IMR-90 (cell line): ENCODE measurements around the gene DOCK2. TPM values are rescaled to one million over a fixed set of nuclear protein-coding genes. Genes with fewer than 3 reads are reported as not detected.

Experiments
- ATAC-seq: fragments of 200-7000 bp; cut with Tn5 transposase; 2 replicates; pipeline ENCODE4 v1.9.1; 2020; ENCODE audit warnings: low read depth, mild to moderate bottlenecking, moderate library complexity
- BruUV-seq: library from RNA; stranded (reverse); fragments of 400-500 nt; replicated peaks from 2 replicates; lab custom pipeline; 2021; lab: Mats Ljungman, UMichigan
- CTCF ChIA-PET: fragments of 300-600 bp; formaldehyde crosslinking; extraction: SDS; loops from one replicate; lab custom pipeline; 2021; ENCODE audit warnings: antibody characterized with exemption; lab: Yijun Ruan, JAX
- POLR2A ChIA-PET: fragments of 300-600 bp; sonication (Branson Sonifier 250); formaldehyde crosslinking; loops from one replicate; lab custom pipeline; 2022; ENCODE audit warnings: antibody characterized with exemption; ENCODE audit not compliant: unreplicated experiment; lab: Charles Lee
- DNase-seq: peaks from one replicate; pipeline ENCODE4 v3.0.0; 2013
- H2AFZ ChIP-seq: replicated peaks from 2 replicates; pipeline ENCODE3; 2013; ENCODE audit warnings: low read length, mild to moderate bottlenecking; ENCODE audit not compliant: poor library complexity
- H2AK5ac ChIP-seq: 2 replicates; pipeline ENCODE4 v1.6.1; 2013; ENCODE audit warnings: low read depth, low read length, inconsistent platforms
- H2AK9ac ChIP-seq: replicated peaks from 2 replicates; pipeline ENCODE3; 2013; ENCODE audit warnings: mild to moderate bottlenecking, low read depth, low read length, moderate library complexity; ENCODE audit not compliant: poor library complexity
- H2BK120ac ChIP-seq: 2 replicates; pipeline ENCODE4 v1.6.1; 2013; ENCODE audit warnings: low read depth, low read length, inconsistent platforms
- H2BK15ac ChIP-seq: 3 replicates; pipeline ENCODE4 v1.6.1; 2013; ENCODE audit warnings: low read depth, low read length, inconsistent platforms
- H2BK20ac ChIP-seq: 2 replicates; pipeline ENCODE4 v1.6.1; 2013; ENCODE audit warnings: low read depth, mild to moderate bottlenecking, inconsistent platforms, low read length, moderate library complexity
- H2BK5ac ChIP-seq: 2 replicates; pipeline ENCODE4 v1.6.1; 2013; ENCODE audit warnings: mild to moderate bottlenecking, low read depth, low read length, inconsistent platforms; ENCODE audit not compliant: poor library complexity, severe bottlenecking
- H3K14ac ChIP-seq: replicated peaks from 2 replicates; pipeline ENCODE4 v1.6.1; 2013; ENCODE audit warnings: low read depth, low read length, inconsistent platforms
- H3K18ac ChIP-seq: 2 replicates; pipeline ENCODE4 v1.6.1; 2013; ENCODE audit warnings: low read depth, low read length, control low read depth
- H3K23ac ChIP-seq: 2 replicates; pipeline ENCODE4 v1.6.1; 2013; ENCODE audit warnings: low read depth, low read length, inconsistent platforms
- H3K27ac ChIP-seq: 2 replicates; pipeline ENCODE4 v1.5.1; 2013; ENCODE audit warnings: mild to moderate bottlenecking, control low read depth, low read length; ENCODE audit not compliant: insufficient read depth
- H3K27me3 ChIP-seq: 2 replicates; pipeline ENCODE4 v1.6.1; 2013; ENCODE audit warnings: low read length; ENCODE audit not compliant: control insufficient read depth, insufficient read depth
- H3K36me3 ChIP-seq: 2 replicates; pipeline ENCODE4 v1.6.1; 2013; ENCODE audit warnings: low read length, mixed read lengths; ENCODE audit not compliant: control insufficient read depth, insufficient read depth
- H3K4ac ChIP-seq: 2 replicates; pipeline ENCODE4 v1.6.1; 2013; ENCODE audit warnings: low read depth, low read length, inconsistent platforms
- H3K4me1 ChIP-seq: 2 replicates; pipeline ENCODE4 v1.6.1; 2013; ENCODE audit warnings: low read length, mixed read lengths; ENCODE audit not compliant: control insufficient read depth, insufficient read depth
- H3K4me2 ChIP-seq: 2 replicates; pipeline ENCODE4 v1.6.1; 2013; ENCODE audit warnings: low read depth, mild to moderate bottlenecking, control low read depth, low read length, moderate library complexity
- H3K4me3 ChIP-seq: 2 replicates; pipeline ENCODE4 v1.5.1; 2013; ENCODE audit warnings: low read depth, mild to moderate bottlenecking, control low read depth, low read length, moderate library complexity; ENCODE audit not compliant: insufficient read depth
- H3K56ac ChIP-seq: 2 replicates; pipeline ENCODE4 v1.6.1; 2013; ENCODE audit warnings: low read length, inconsistent platforms; ENCODE audit not compliant: insufficient read depth; ENCODE audit errors: extremely low read depth
- H3K79me1 ChIP-seq, 2 experiments: 2 replicates each; pipeline ENCODE4 v1.6.1; 2013; ENCODE audit warnings: low read length in 2 of 2, inconsistent platforms in 1 of 2, low read depth in 1 of 2
- H3K9ac ChIP-seq: 2 replicates; pipeline ENCODE4 v1.6.1; 2013; ENCODE audit warnings: low read depth, low read length, control low read depth
- H3K9me1 ChIP-seq: 2 replicates; pipeline ENCODE4 v1.6.1; 2013; ENCODE audit warnings: low read length, inconsistent platforms; ENCODE audit not compliant: insufficient read depth
- H3K9me3 ChIP-seq: 2 replicates; pipeline ENCODE4 v1.6.1; 2013; ENCODE audit warnings: low read length; ENCODE audit not compliant: control insufficient read depth, insufficient read depth
- H4K20me1 ChIP-seq: 2 replicates; pipeline ENCODE4 v1.6.1; 2013; ENCODE audit warnings: low read length, inconsistent platforms; ENCODE audit not compliant: insufficient read depth
- H4K5ac ChIP-seq: 2 replicates; pipeline ENCODE4 v1.6.1; 2013; ENCODE audit warnings: mild to moderate bottlenecking, low read depth, low read length, control low read depth
- H4K8ac ChIP-seq, 2 experiments: 2 replicates each; pipeline ENCODE4 v1.6.1; 2013; ENCODE audit warnings: low read depth in 2 of 2, low read length in 2 of 2, control low read depth in 1 of 2, inconsistent platforms in 1 of 2
- H4K91ac ChIP-seq: 2 replicates; pipeline ENCODE4 v1.6.1; 2013; ENCODE audit warnings: low read depth, low read length, inconsistent platforms; ENCODE audit not compliant: insufficient read depth
- BHLHE40 ChIP-seq: fragments of 150-350 bp; IDR thresholded peaks from 2 replicates; pipeline ENCODE4 v1.6.1; 2016; ENCODE audit warnings: mild to moderate bottlenecking, low read depth, low read length
- CEBPB ChIP-seq: IDR thresholded peaks from 2 replicates; pipeline ENCODE4 v1.6.1; 2012; ENCODE audit warnings: low read depth, low read length, improper control_type of control experiment
- CHD1 ChIP-seq: IDR thresholded peaks from 2 replicates; pipeline ENCODE4 v1.6.1; 2012; ENCODE audit warnings: low read depth, low read length, improper control_type of control experiment
- FOS ChIP-seq: fragments of 150-350 bp; IDR thresholded peaks from 2 replicates; pipeline ENCODE4 v1.6.1; 2016; ENCODE audit warnings: low read depth, low read length
- MAFK ChIP-seq: IDR thresholded peaks from 2 replicates; pipeline ENCODE4 v1.6.1; 2012; ENCODE audit warnings: low read depth, low read length, improper control_type of control experiment
- MAZ ChIP-seq: IDR thresholded peaks from 2 replicates; pipeline ENCODE4 v1.6.1; 2012; ENCODE audit warnings: low read depth, mild to moderate bottlenecking, low read length, improper control_type of control experiment, moderate library complexity, borderline replicate concordance
- MXI1 ChIP-seq: IDR thresholded peaks from 2 replicates; pipeline ENCODE4 v1.6.1; 2012; ENCODE audit warnings: low read depth, mild to moderate bottlenecking, low read length, moderate library complexity, borderline replicate concordance
- NFE2L2 ChIP-seq: fragments of 150-350 bp; IDR thresholded peaks from 2 replicates; pipeline ENCODE4 v1.6.1; 2016; ENCODE audit warnings: low read depth, mild to moderate bottlenecking, low read length
- POLR2A ChIP-seq: IDR thresholded peaks from 2 replicates; pipeline ENCODE4 v1.6.1; 2012; ENCODE audit warnings: mild to moderate bottlenecking, low read depth, low read length
- RAD21 ChIP-seq: IDR thresholded peaks from 2 replicates; pipeline ENCODE4 v1.6.1; 2012; ENCODE audit warnings: low read length, improper control_type of control experiment
- RCOR1 ChIP-seq: IDR thresholded peaks from 2 replicates; pipeline ENCODE4 v1.6.1; 2012; ENCODE audit warnings: mild to moderate bottlenecking, low read length, improper control_type of control experiment; ENCODE audit not compliant: insufficient replicate concordance
- RFX5 ChIP-seq: IDR thresholded peaks from 2 replicates; pipeline ENCODE4 v1.8.0; 2012; ENCODE audit warnings: low read depth, mild to moderate bottlenecking, low read length, moderate library complexity
- SMC3 ChIP-seq: fragments of 150-350 bp; IDR thresholded peaks from 2 replicates; pipeline ENCODE4 v1.6.1; 2016; ENCODE audit warnings: low read depth, mild to moderate bottlenecking, antibody characterized with exemption, low read length, moderate library complexity
- USF2 ChIP-seq: fragments of 150-350 bp; IDR thresholded peaks from 2 replicates; pipeline ENCODE4 v1.6.1; 2017; ENCODE audit warnings: mild to moderate bottlenecking, antibody characterized with exemption, low read length, low read depth
- WGBS, 2 experiments: methylation state at CpG; one replicate each; pipeline versions ENCODE4 v1.1.5 to v1.1.7; 2013; ENCODE audit warnings: missing lambda C conversion rate in 2 of 2; ENCODE audit not compliant: insufficient read length in 1 of 2; ENCODE audit errors: extremely low coverage in 2 of 2; 5-methylcytosine and 5-hydroxymethylcytosine counted together
- dilution Hi-C: fragments of 300-500 bp; cut with HindIII; formaldehyde crosslinking; loops from one replicate; pipeline ENCODE4 v1.14.3; 2018; ENCODE audit warnings: low sequenced_read_pairs; ENCODE audit not compliant: unreplicated experiment
- in situ Hi-C: fragments of 300-500 bp; cut with MboI; formaldehyde crosslinking; loops from 3 replicates; pipeline ENCODE4 v1.14.3; 2019; ENCODE audit warnings: low sequenced_read_pairs, inconsistent platforms, mixed read lengths
- intact Hi-C: fragments of 100-400 bp; cut with micrococcal nuclease; formaldehyde crosslinking; loops from 2 replicates; pipeline ENCODE4 v1.10.0; 2022
- polyA plus RNA-seq, 3 experiments: library from polyadenylated mRNA; depleted of rRNA; stranded (reverse); fragments of >200 nt; gene quantifications; 2 replicates each; pipeline ENCODE4 v1.2.3, GENCODE V29; 2012; ENCODE audit warnings: low replicate concordance in 1 of 3
- total RNA-seq: library from RNA; depleted of rRNA; stranded (reverse); fragments of >200 nt; gene quantifications from 2 replicates; pipeline ENCODE4 v1.2.3, GENCODE V29; 2012
- TF ChIP-seq, protein P1 (sequence below): fragments of 150-350 bp; IDR thresholded peaks from 2 replicates; pipeline ENCODE4 v1.6.1; 2016; ENCODE audit warnings: low read depth, mild to moderate bottlenecking, low read length, moderate library complexity, borderline replicate concordance
- TF ChIP-seq, protein P2 (sequence below): conservative IDR thresholded peaks from 2 replicates; pipeline ENCODE4 v1.5.1; 2012; ENCODE audit warnings: mild to moderate bottlenecking, low read depth, low read length, improper control_type of control experiment

Gene DOCK2
- total and polyA plus RNA-seq, 2 of the 4 experiments (the other 2 are of a cell fraction) = 0.72 to 3.0 TPM

DNA sequence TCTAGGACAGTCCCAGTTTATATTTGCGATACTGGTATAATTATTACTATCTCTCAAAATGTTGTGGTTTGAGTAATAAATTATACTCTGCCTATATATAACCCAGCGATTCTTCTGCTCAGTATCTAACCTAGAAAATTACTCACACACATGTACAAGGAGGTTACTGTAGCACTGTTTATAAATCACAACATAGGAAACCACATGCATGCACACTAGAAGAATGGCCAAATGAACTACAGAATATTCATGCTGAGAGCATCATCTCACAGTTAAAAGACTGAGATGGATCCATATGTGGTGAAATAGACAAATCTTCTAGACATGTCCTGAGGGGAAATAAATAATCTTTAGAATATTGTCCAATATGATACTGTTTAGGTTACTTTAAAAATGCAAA lies 281.2 kb downstream of the DOCK2 start:
- no peak overlapping the region for H3K14ac ChIP-seq
- H3K27ac ChIP-seq = no peak overlapping the region
- ChIA-PET CTCF (interaction anchor here (1.3 kb wide), 1 partner anchor 62 kb away, joined by 4 read pairs; the partner anchor contains the start of gene INSYN2B), POLR2A (no interaction called here)
- in situ Hi-C loops = no loop called here
- no peak overlapping the region for H3K4me3 ChIP-seq
- H3K9me3 ChIP-seq = no peaks in the 10 kb centered on the region
- peaks cover 7% of the 10 kb centered on the region for H3K4me1 ChIP-seq
- no peak overlapping the region for H2BK15ac ChIP-seq
- no peak overlapping the region for H2BK120ac ChIP-seq
- no CpG with 5 or more reads among the region's 2 CpGs for WGBS, 2 experiments
- no peak overlapping the region for H2AK9ac ChIP-seq
- 0 out of 2 replicates have a peak, but pooled peaks cover 4% of the 10 kb centered on the region for H4K20me1 ChIP-seq
- H4K8ac ChIP-seq = no peak overlapping the region
- H3K79me1 ChIP-seq = peaks cover 6 to 24% of the 10 kb centered on the region in 2 experiments; a peak in 3 of 4 replicates
- DNase-seq (no peak), ATAC-seq (no peak)
- no peaks in the 10 kb centered on the region for H3K9me1 ChIP-seq
- H3K27me3 ChIP-seq = no peaks in the 10 kb centered on the region
- H2BK5ac ChIP-seq = no peak overlapping the region
- no peak overlapping the region for H3K23ac ChIP-seq
- no peak overlapping the region for H3K4me2 ChIP-seq
- H3K18ac ChIP-seq = no peak overlapping the region
- TF ChIP-seq SMC3 (no peak), FOS (no peak), POLR2A (no peak), RAD21 (no peak), MAZ (no peak), RFX5 (no peak), USF2 (no peak), NFE2L2 (no peak), CEBPB (no peak), MAFK (no peak), MXI1 (no peak), CHD1 (no peak), BHLHE40 (no peak), RCOR1 (no peak)
- TF ChIP-seq, protein P1, sequence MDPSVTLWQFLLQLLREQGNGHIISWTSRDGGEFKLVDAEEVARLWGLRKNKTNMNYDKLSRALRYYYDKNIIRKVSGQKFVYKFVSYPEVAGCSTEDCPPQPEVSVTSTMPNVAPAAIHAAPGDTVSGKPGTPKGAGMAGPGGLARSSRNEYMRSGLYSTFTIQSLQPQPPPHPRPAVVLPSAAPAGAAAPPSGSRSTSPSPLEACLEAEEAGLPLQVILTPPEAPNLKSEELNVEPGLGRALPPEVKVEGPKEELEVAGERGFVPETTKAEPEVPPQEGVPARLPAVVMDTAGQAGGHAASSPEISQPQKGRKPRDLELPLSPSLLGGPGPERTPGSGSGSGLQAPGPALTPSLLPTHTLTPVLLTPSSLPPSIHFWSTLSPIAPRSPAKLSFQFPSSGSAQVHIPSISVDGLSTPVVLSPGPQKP = no peak
- TF ChIP-seq, protein P2, sequence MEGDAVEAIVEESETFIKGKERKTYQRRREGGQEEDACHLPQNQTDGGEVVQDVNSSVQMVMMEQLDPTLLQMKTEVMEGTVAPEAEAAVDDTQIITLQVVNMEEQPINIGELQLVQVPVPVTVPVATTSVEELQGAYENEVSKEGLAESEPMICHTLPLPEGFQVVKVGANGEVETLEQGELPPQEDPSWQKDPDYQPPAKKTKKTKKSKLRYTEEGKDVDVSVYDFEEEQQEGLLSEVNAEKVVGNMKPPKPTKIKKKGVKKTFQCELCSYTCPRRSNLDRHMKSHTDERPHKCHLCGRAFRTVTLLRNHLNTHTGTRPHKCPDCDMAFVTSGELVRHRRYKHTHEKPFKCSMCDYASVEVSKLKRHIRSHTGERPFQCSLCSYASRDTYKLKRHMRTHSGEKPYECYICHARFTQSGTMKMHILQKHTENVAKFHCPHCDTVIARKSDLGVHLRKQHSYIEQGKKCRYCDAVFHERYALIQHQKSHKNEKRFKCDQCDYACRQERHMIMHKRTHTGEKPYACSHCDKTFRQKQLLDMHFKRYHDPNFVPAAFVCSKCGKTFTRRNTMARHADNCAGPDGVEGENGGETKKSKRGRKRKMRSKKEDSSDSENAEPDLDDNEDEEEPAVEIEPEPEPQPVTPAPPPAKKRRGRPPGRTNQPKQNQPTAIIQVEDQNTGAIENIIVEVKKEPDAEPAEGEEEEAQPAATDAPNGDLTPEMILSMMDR = no peak
- H4K5ac ChIP-seq = no peak overlapping the region
- H3K9ac ChIP-seq = no peak overlapping the region
- no peaks in the 10 kb centered on the region for H3K36me3 ChIP-seq
- intact Hi-C loops = no loop called here
- no peak overlapping the region for H3K4ac ChIP-seq
- no peak overlapping the region for H4K91ac ChIP-seq
- dilution Hi-C loops = no loop called here
- no TSS peak for BruUV-seq
- H3K56ac ChIP-seq = no peak overlapping the region
- no peak overlapping the region for H2AFZ ChIP-seq
- no peak overlapping the region for H2BK20ac ChIP-seq
- H2AK5ac ChIP-seq = no peak overlapping the region
